H1 (cell line): ENCODE measurements around the gene GOLGA6C. TPM values are rescaled to one million over a fixed set of nuclear protein-coding genes. Genes with fewer than 3 reads are reported as not detected.
"Not testable (repeated sequence)": the region's sequence is repeated elsewhere in the genome, so short reads cannot be mapped to it uniquely, and the experiment has no call there.

Experiments used
- CTCF ChIA-PET: fragments of 300-600 bp; sonication (Branson Sonifier 250); formaldehyde crosslinking; loops from one replicate; lab custom pipeline; 2021; ENCODE audit not compliant: partially characterized antibody; lab: Charles Lee
- POLR2A ChIA-PET: fragments of 300-600 bp; sonication (Branson Sonifier 250); formaldehyde crosslinking; loops from one replicate; lab custom pipeline; 2021; ENCODE audit warnings: inconsistent platforms; ENCODE audit not compliant: partially characterized antibody; lab: Charles Lee
- DNase-seq, 2 experiments: peaks; one replicate each; pipeline versions ENCODE4 v3.0.0 to v3.0.0-alpha.2; 2010 to 2022; ENCODE audit warnings: low spot score in 2 of 2, low read depth in 1 of 2, mixed read lengths in 1 of 2
- FAIRE-seq: peaks from 2 replicates; lab custom pipeline; 2011; peaks lifted over from hg19 to GRCh38; lab: Jason Lieb, UNC
- H2AFZ ChIP-seq: 2 replicates; pipeline ENCODE4 v1.8.1; 2012; ENCODE audit warnings: low read length, inconsistent platforms
- H2AK5ac ChIP-seq: 2 replicates; pipeline ENCODE4 v1.6.1; 2013; ENCODE audit warnings: low read depth, low read length
- H2BK120ac ChIP-seq: replicated peaks from 2 replicates; pipeline ENCODE3; 2013; ENCODE audit warnings: low read depth, low read length, inconsistent platforms
- H2BK12ac ChIP-seq: 2 replicates; pipeline ENCODE4 v1.6.1; 2013; ENCODE audit warnings: low read depth, low read length
- H2BK15ac ChIP-seq: 2 replicates; pipeline ENCODE4 v1.6.1; 2013; ENCODE audit warnings: low read length
- H2BK20ac ChIP-seq: 2 replicates; pipeline ENCODE4 v1.6.1; 2013; ENCODE audit warnings: low read length
- H2BK5ac ChIP-seq: 2 replicates; pipeline ENCODE4 v1.6.1; 2013; ENCODE audit warnings: low read depth, low read length
- H3K14ac ChIP-seq: 2 replicates; pipeline ENCODE4 v1.6.1; 2013; ENCODE audit warnings: inconsistent platforms; ENCODE audit not compliant: insufficient read length
- H3K18ac ChIP-seq: 2 replicates; pipeline ENCODE4 v1.6.1; 2013; ENCODE audit warnings: low read length; ENCODE audit errors: extremely low read depth
- H3K23ac ChIP-seq: 2 replicates; pipeline ENCODE4 v1.6.1; 2013; ENCODE audit warnings: inconsistent platforms; ENCODE audit not compliant: insufficient read length
- H3K23me2 ChIP-seq: 2 replicates; pipeline ENCODE4 v1.6.1; 2013; ENCODE audit warnings: low read depth, low read length
- H3K27ac ChIP-seq: 2 replicates; pipeline ENCODE4 v1.6.1; 2011; ENCODE audit warnings: low read depth, low read length, inconsistent platforms
- H3K27me3 ChIP-seq, 4 experiments: replicated peaks in 1 of 4; 1 replicate in 1 of 4; 2 replicates in 3 of 4; pipeline versions ENCODE4 v1.6.1 to v1.8.1; 2011 to 2013; ENCODE audit warnings: low read length in 3 of 4, mild to moderate bottlenecking in 3 of 4, inconsistent platforms in 2 of 4, mixed read lengths in 2 of 4, moderate library complexity in 1 of 4; ENCODE audit not compliant: control insufficient read depth in 3 of 4, insufficient read depth in 3 of 4; ENCODE audit errors: extremely low read depth in 1 of 4
- H3K36me3 ChIP-seq, 4 experiments: 2 replicates each; pipeline versions ENCODE4 v1.6.1 to v1.8.1; 2011 to 2013; ENCODE audit warnings: mild to moderate bottlenecking in 4 of 4, low read length in 3 of 4, moderate library complexity in 2 of 4, control low read depth in 1 of 4, inconsistent platforms in 1 of 4; ENCODE audit not compliant: insufficient read depth in 4 of 4, control insufficient read depth in 2 of 4
- H3K4ac ChIP-seq: replicated peaks from 2 replicates; pipeline ENCODE3; 2013; ENCODE audit warnings: low read length, low read depth, mixed read lengths, inconsistent platforms; ENCODE audit not compliant: insufficient read length
- H3K4me1 ChIP-seq, 4 experiments: replicated peaks in 1 of 4; 1 replicate in 1 of 4; 2 replicates in 3 of 4; pipeline versions ENCODE4 v1.6.1 to v1.8.1; 2011 to 2013; ENCODE audit warnings: low read length in 3 of 4, inconsistent platforms in 2 of 4, mixed read lengths in 1 of 4; ENCODE audit not compliant: insufficient read depth in 4 of 4, control insufficient read depth in 3 of 4
- H3K4me2 ChIP-seq, 2 experiments: 2 replicates each; pipeline versions ENCODE4 v1.6.1 to v1.8.1; 2011 to 2013; ENCODE audit warnings: low read depth in 2 of 2, low read length in 2 of 2, control low read depth in 1 of 2, inconsistent platforms in 1 of 2, mild to moderate bottlenecking in 1 of 2; ENCODE audit not compliant: insufficient read depth in 1 of 2
- H3K4me3 ChIP-seq, 4 experiments: fragments of 200-600, 300-600 bp in 1 of 4; sonication (generic), shearing (Covaris generic), sonication (Bioruptor Twin) in 1 of 4; 2 replicates each; pipeline versions ENCODE4 v1.5.1 to v1.8.1; 2011 to 2016; ENCODE audit warnings: low read length in 4 of 4, low read depth in 3 of 4, control low read depth in 2 of 4, inconsistent platforms in 2 of 4, mild to moderate bottlenecking in 2 of 4, mixed read lengths in 1 of 4, moderate library complexity in 1 of 4; ENCODE audit not compliant: insufficient read depth in 2 of 4; ENCODE audit errors: extremely low read depth in 1 of 4
- H3K56ac ChIP-seq: replicated peaks from 2 replicates; pipeline ENCODE3; 2013; ENCODE audit warnings: low read depth, mild to moderate bottlenecking, mixed read lengths, low read length, inconsistent platforms; ENCODE audit not compliant: insufficient read length
- H3K79me1 ChIP-seq: 2 replicates; pipeline ENCODE4 v1.6.1; 2013; ENCODE audit warnings: low read depth, low read length, control low read depth
- H3K79me2 ChIP-seq, 2 experiments: 2 replicates each; pipeline versions ENCODE4 v1.6.1 to v1.8.1; 2012 to 2013; ENCODE audit warnings: low read length in 2 of 2, mild to moderate bottlenecking in 2 of 2, inconsistent platforms in 1 of 2; ENCODE audit not compliant: insufficient read depth in 2 of 2, control insufficient read depth in 1 of 2
- H3K9ac ChIP-seq, 4 experiments: replicated peaks in 1 of 4; 1 replicate in 1 of 4; 2 replicates in 3 of 4; pipeline versions ENCODE4 v1.6.1 to v1.8.1; 2011 to 2013; ENCODE audit warnings: low read depth in 3 of 4, low read length in 3 of 4, control low read depth in 2 of 4, mild to moderate bottlenecking in 2 of 4, moderate library complexity in 2 of 4, inconsistent platforms in 1 of 4; ENCODE audit errors: extremely low read depth in 1 of 4
- H3K9me3 ChIP-seq, 2 experiments: 2 replicates each; pipeline versions ENCODE4 v1.6.1 to v1.8.1; 2012 to 2013; ENCODE audit warnings: mild to moderate bottlenecking in 2 of 2, moderate library complexity in 2 of 2, control low read depth in 1 of 2, inconsistent platforms in 1 of 2, low read depth in 1 of 2, low read length in 1 of 2, mixed read lengths in 1 of 2; ENCODE audit not compliant: insufficient read depth in 2 of 2
- H4K20me1 ChIP-seq, 2 experiments: replicated peaks in 1 of 2; 2 replicates each; pipeline versions ENCODE3 to v1.8.1; 2011 to 2013; ENCODE audit warnings: inconsistent platforms in 2 of 2, low read length in 2 of 2, mild to moderate bottlenecking in 1 of 2; ENCODE audit not compliant: insufficient read depth in 2 of 2, control insufficient read depth in 1 of 2
- H4K5ac ChIP-seq: 2 replicates; pipeline ENCODE4 v1.6.1; 2013; ENCODE audit warnings: low read length, low read depth, mixed read lengths, inconsistent platforms; ENCODE audit not compliant: insufficient read length
- H4K8ac ChIP-seq: 2 replicates; pipeline ENCODE4 v1.8.0; 2013; ENCODE audit warnings: mild to moderate bottlenecking, moderate library complexity, low read length, inconsistent platforms; ENCODE audit not compliant: insufficient read depth; ENCODE audit errors: extremely low read depth
- H4K91ac ChIP-seq: replicated peaks from 2 replicates; pipeline ENCODE3; 2013; ENCODE audit warnings: low read length, mixed read lengths, inconsistent platforms; ENCODE audit not compliant: insufficient read length
- WGBS, 2 experiments: shearing (Covaris generic) in 1 of 2; methylation state at CpG; one replicate each; pipeline versions ENCODE4 v1.1.6 to v1.1.7; 2013 to 2015; ENCODE audit warnings: low lambda C conversion rate in 2 of 2, mixed read lengths in 2 of 2, inconsistent platforms in 1 of 2, low coverage in 1 of 2, missing lambda C conversion rate in 1 of 2; ENCODE audit not compliant: insufficient replicate concordance in 2 of 2, insufficient coverage in 1 of 2, insufficient read length in 1 of 2; ENCODE audit errors: extremely low coverage in 1 of 2, missing lambda C conversion rate in 1 of 2; 5-methylcytosine and 5-hydroxymethylcytosine counted together
- polyA plus RNA-seq, 7 experiments: library from polyadenylated mRNA; depleted of rRNA in 3 of 7; stranded (reverse) in 5 of 7; unstranded in 2 of 7; fragments of >200 nt in 5 of 7; fragments of 200-250 nt in 2 of 7; gene quantifications; 1 replicate in 5 of 7; 2 replicates in 1 of 7; 4 replicates in 1 of 7; pipeline versions ENCODE4 v1.2.1 to v1.2.3, GENCODE V29; 2011 to 2013; ENCODE audit warnings: missing spikeins in 2 of 7, mixed read lengths in 2 of 7
- small RNA-seq: library from polyadenylated mRNA; stranded (forward); fragments of <200 nt; extraction: miRNeasy Mini kit (QIAGEN cat#:217004); gene quantifications from one replicate; pipeline ENCODE3, GENCODE V24; 2013; ENCODE audit not compliant: insufficient read depth
- total RNA-seq: library from RNA; stranded (reverse); fragmentation: NEBNext Ultra II Directional; extraction: Animal tissue kit (Norgen Biotek cat#: 25700); gene quantifications from 2 replicates; pipeline ENCODE4 v1.2.1, GENCODE V29; 2021

The GOLGA6C gene
- total and polyA plus RNA-seq, 2 of the 8 experiments (the other 6 are each of a cell fraction or from before 2014, with no cell fraction given), result 0.14 to 0.35 TPM

DNA sequence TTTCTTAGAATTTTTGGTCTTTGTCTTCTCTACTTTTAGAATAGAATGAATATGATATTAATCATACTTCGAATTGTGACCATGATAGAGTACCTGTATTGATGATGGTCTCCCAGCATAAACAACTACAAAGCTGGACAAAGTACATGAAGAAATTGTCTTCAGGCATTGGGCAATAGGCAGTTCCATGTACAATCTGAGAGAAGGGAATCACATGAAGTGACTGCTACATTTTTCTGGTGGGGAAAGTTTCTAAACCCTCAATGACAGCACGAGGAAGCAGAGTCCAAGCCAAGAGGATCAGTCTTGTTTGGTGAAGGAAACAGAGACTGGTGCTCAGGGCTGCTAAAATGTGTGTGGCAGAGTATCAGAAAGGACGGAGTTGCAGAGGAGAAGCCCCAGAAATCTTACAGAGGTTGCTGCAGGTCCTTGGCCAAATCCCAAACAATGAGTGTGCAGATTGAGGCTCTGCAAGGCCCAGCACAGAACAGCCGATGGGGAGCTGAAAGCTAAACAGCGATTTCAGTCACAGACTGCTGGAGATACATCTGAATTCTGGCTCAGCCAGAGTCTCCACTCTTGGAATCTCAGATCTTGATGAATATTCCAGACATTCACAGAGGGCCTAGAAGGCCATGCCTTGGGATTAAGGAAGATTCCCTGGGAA lies 61.2 kb downstream of the GOLGA6C start:
- H4K5ac ChIP-seq, FAIRE-seq, H3K4me3 ChIP-seq, H3K79me1 ChIP-seq, H2BK5ac ChIP-seq, POLR2A ChIA-PET, H3K4me1 ChIP-seq, H3K79me2 ChIP-seq, H2AK5ac ChIP-seq, H3K27me3 ChIP-seq, H3K18ac ChIP-seq, H3K4me2 ChIP-seq, H2AFZ ChIP-seq, H2BK15ac ChIP-seq, H3K9ac ChIP-seq, H3K36me3 ChIP-seq, H3K27ac ChIP-seq, H4K20me1 ChIP-seq, H3K23ac ChIP-seq, H4K91ac ChIP-seq, H3K56ac ChIP-seq, H3K9me3 ChIP-seq, H3K23me2 ChIP-seq, H3K14ac ChIP-seq, DNase-seq, H2BK20ac ChIP-seq, H2BK120ac ChIP-seq, H4K8ac ChIP-seq, H3K4ac ChIP-seq, H2BK12ac ChIP-seq: not testable (repeated sequence)
- CTCF ChIA-PET, result interaction anchor here (1.2 kb wide), 1 partner anchor 9 kb away, joined by 3 read pairs; no protein-coding TSS in a partner anchor
- WGBS, 2 experiments, result 80% methylated on average over 5 of the region's 5 CpGs; no CpG with 5 or more reads in 1 of the 2 experiments

Small RNA genes lying within 50 kb of the gene (small RNA-seq; reads per million reads assigned to genes)
- gene AC068338.1 (not detected), gene RN7SL327P (not detected), gene RN7SL489P (not detected)

Other genes starting within 250 kb of the GOLGA6C start
- gene PPCDC, start 234.7 kb upstream of the GOLGA6C start, total RNA-seq, result 11.3 and 14.7 TPM in 2 replicates
- gene PPCDC, start 234.7 kb upstream of the GOLGA6C start, polyA plus RNA-seq (2011; rRNA removed), result 29.7 and 46.7 TPM in 2 replicates
- gene C15orf39, start 56.5 kb upstream of the GOLGA6C start, total RNA-seq, result 35.6 and 38.5 TPM in 2 replicates
- gene C15orf39, start 56.5 kb upstream of the GOLGA6C start, polyA plus RNA-seq (2011; rRNA removed), result 13.8 and 18.9 TPM in 2 replicates
- 0.69 and 0.73 TPM in 2 replicates for gene GOLGA6D, start 24.5 kb downstream of the GOLGA6C start, total RNA-seq
- gene GOLGA6D, start 24.5 kb downstream of the GOLGA6C start, polyA plus RNA-seq (2011; rRNA removed), result 0.20 and 0.27 TPM in 2 replicates
- 131 and 132 TPM in 2 replicates for gene COMMD4, start 77.7 kb downstream of the GOLGA6C start, total RNA-seq
- gene COMMD4, start 77.7 kb downstream of the GOLGA6C start, polyA plus RNA-seq (2011; rRNA removed), result 236 and 265 TPM in 2 replicates
- 10.9 and 12.2 TPM in 2 replicates for gene NEIL1, start 88.7 kb downstream of the GOLGA6C start, total RNA-seq
- 10.4 and 19.5 TPM in 2 replicates for gene NEIL1, start 88.7 kb downstream of the GOLGA6C start, polyA plus RNA-seq (2011; rRNA removed)
- 79.1 and 88.9 TPM in 2 replicates for gene MAN2C1, start 110.3 kb downstream of the GOLGA6C start, total RNA-seq
- 56.3 and 92.9 TPM in 2 replicates for gene MAN2C1, start 110.3 kb downstream of the GOLGA6C start, polyA plus RNA-seq (2011; rRNA removed)
- gene SIN3A, start 193.4 kb downstream of the GOLGA6C start, total RNA-seq, result 103 and 109 TPM in 2 replicates
- 69.5 and 86.6 TPM in 2 replicates for gene SIN3A, start 193.4 kb downstream of the GOLGA6C start, polyA plus RNA-seq (2011; rRNA removed)